ENCODE results near the gene SMIM35. TPM values are rescaled to one million over a fixed set of nuclear protein-coding genes. Genes with fewer than 3 reads are reported as not detected.

The SMIM35 gene
- total RNA-seq, 1 donor from 2014 or later, result not detected

DNA sequence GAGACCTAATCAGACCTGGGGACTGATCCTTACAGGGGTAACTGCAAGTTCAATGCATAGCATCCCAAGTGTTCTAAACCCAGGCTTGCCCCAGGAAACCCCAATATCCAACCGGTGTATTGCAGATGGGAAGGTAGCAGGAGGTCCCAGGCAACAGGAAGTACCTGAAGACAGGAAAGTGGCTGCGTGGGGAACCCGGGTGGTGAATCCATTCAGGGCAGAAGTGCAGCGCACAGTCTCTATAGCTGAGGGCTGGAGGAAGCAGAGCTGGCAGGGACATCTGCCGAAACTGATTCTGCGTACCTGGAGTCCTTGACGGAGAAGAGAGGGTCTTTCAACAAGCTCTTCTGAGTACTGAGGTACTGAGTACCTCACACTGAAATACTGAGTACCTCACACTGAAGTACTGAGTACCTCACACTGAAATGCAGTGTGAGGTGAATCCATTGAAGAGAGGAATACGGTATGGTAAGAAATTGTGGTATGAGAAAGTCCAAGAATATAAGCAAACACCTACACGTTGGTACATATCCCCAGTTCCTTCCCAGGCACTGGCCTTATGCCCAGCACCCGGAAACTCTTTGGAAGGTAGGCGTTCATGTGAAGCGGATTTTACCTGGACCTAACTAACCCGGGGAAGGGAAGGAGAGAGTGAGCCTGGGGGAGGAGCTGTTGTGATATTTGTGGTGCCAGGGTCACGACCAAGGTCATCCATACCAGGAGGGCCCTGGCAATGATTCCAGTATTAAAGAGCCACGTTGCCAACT lies 45.8 kb upstream of the SMIM35 start:
- H3K36me3 ChIP-seq (ENCODE audit: control insufficient read depth, insufficient read depth, low read length), result no peaks in the 10 kb centered on the region
- H3K27me3 ChIP-seq (ENCODE audit: control insufficient read depth, insufficient read depth, low read length), result peaks cover 29% of the 10 kb centered on the region
- no peak overlapping the region for H3K4me3 ChIP-seq (ENCODE audit: low read depth, low read length)
- DNase-seq (ENCODE audit: low read depth), result no peak
- TF ChIP-seq, protein P1, sequence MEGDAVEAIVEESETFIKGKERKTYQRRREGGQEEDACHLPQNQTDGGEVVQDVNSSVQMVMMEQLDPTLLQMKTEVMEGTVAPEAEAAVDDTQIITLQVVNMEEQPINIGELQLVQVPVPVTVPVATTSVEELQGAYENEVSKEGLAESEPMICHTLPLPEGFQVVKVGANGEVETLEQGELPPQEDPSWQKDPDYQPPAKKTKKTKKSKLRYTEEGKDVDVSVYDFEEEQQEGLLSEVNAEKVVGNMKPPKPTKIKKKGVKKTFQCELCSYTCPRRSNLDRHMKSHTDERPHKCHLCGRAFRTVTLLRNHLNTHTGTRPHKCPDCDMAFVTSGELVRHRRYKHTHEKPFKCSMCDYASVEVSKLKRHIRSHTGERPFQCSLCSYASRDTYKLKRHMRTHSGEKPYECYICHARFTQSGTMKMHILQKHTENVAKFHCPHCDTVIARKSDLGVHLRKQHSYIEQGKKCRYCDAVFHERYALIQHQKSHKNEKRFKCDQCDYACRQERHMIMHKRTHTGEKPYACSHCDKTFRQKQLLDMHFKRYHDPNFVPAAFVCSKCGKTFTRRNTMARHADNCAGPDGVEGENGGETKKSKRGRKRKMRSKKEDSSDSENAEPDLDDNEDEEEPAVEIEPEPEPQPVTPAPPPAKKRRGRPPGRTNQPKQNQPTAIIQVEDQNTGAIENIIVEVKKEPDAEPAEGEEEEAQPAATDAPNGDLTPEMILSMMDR (IDR thresholded peaks at IDR 0.05; ENCODE audit: insufficient read depth, low read length, poor library complexity, severe bottlenecking), result no peak

DNA sequence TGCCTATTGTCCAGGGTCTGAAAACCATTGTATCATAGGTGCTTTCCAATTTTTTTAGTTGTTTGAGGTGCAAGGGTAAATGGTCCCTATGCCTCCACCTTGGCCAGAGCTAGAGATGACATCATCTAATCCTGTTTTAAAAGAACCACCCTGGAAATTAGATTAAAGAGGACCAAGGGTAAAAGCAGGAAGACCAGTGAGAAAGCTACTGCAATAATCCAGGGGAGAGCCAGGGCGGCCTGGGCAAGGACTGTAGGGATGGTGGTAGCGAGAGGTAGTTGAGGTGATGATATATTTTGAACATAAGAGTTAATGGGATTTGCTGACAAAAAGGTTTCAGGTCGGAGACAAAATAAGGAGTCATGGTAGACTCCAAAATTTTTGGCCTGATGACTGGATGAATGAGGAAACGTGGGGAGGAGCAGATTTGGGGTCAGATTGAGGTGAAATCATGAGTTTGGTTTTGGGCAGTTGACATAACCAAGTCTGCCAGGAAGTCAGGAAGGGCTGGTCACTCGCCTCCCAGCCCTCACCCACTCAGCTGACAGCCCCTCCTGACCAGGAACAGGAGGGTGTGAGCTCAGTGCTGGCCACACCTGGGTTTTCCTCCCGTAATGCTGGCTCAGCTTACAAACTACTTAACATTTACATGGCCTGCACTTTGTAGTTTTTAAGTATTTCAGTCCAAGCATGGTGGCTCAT lies 42.9 kb upstream of the SMIM35 start:
- Histone ChIP-seq H3K4me3 (ENCODE audit: low read depth, low read length) (no peak overlapping the region), H3K36me3 (ENCODE audit: control insufficient read depth, insufficient read depth, low read length) (no peaks in the 10 kb centered on the region), H3K27me3 (ENCODE audit: control insufficient read depth, insufficient read depth, low read length) (peaks cover 14% of the 10 kb centered on the region)
- DNase-seq (ENCODE audit: low read depth), result no peak
- TF ChIP-seq, protein P1 (IDR thresholded peaks at IDR 0.05; ENCODE audit: insufficient read depth, low read length, poor library complexity, severe bottlenecking), result no peak

DNA sequence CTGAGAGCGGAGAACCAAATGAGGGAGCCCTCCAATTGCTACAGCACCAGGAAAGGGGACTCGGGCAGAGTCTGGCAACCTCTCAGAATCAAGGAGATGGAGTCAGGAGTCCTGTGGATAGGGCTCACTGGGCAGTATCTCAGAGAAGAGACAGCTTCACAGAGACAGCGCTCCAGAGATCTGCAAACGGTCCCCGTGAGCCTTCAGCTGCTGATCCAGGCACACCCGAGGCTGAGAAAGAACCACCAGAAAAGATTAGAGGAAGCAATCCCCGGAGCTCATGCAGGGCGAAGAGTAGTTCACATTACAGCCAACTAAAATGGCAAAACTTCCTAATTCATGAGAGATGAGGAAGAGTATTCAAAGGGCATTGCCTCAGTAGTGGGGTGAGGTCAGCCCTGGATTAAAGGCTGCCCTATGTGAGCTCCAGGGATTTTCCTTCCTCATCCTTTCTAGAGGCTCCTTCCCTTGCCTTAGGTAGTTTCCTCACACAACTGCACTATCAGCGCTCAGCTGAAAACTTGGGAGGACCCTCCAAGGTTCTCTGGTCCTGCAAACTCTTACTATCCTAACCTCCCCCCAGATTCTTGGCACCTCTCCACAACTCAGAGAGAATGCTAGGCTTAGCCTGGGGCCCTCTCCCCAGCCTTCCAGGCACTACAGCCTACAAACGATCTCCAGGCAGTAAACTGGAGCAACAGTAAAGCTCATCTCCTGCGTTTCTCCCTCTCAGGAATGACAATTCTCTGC lies 42.1 kb upstream of the SMIM35 start:
- Histone ChIP-seq H3K4me3 (ENCODE audit: low read depth, low read length) (no peak overlapping the region), H3K27me3 (ENCODE audit: control insufficient read depth, insufficient read depth, low read length) (peaks cover 12% of the 10 kb centered on the region), H3K36me3 (ENCODE audit: control insufficient read depth, insufficient read depth, low read length) (no peaks in the 10 kb centered on the region)
- DNase-seq (ENCODE audit: low read depth), result no peak
- TF ChIP-seq, protein P1 (IDR thresholded peaks at IDR 0.05; ENCODE audit: insufficient read depth, low read length, poor library complexity, severe bottlenecking), result no peak

DNA sequence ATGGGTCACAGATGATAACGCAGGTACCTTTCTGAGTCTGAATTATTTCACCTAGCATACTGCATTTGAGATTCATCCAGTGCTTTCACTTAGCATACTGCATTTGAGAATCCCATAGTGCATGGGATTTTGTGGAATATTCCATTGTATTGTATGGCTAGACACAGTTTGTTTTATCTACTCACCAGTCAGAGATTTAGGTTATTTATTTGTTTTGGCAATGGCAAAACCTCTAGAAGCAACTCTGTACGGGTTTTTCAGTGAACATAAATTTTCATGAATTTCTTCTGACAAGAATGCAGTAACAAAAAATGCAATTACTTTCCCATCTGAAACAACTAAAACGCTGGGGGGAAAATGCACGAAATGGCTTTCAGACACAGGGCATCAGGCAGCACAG lies 41.5 kb upstream of the SMIM35 start:
- DNase-seq (ENCODE audit: low read depth), result no peak
- peaks cover 10% of the 10 kb centered on the region for H3K27me3 ChIP-seq (ENCODE audit: control insufficient read depth, insufficient read depth, low read length)
- H3K36me3 ChIP-seq (ENCODE audit: control insufficient read depth, insufficient read depth, low read length), result no peaks in the 10 kb centered on the region
- no peak overlapping the region for H3K4me3 ChIP-seq (ENCODE audit: low read depth, low read length)
- TF ChIP-seq, protein P1 (IDR thresholded peaks at IDR 0.05; ENCODE audit: insufficient read depth, low read length, poor library complexity, severe bottlenecking), result no peak

DNA sequence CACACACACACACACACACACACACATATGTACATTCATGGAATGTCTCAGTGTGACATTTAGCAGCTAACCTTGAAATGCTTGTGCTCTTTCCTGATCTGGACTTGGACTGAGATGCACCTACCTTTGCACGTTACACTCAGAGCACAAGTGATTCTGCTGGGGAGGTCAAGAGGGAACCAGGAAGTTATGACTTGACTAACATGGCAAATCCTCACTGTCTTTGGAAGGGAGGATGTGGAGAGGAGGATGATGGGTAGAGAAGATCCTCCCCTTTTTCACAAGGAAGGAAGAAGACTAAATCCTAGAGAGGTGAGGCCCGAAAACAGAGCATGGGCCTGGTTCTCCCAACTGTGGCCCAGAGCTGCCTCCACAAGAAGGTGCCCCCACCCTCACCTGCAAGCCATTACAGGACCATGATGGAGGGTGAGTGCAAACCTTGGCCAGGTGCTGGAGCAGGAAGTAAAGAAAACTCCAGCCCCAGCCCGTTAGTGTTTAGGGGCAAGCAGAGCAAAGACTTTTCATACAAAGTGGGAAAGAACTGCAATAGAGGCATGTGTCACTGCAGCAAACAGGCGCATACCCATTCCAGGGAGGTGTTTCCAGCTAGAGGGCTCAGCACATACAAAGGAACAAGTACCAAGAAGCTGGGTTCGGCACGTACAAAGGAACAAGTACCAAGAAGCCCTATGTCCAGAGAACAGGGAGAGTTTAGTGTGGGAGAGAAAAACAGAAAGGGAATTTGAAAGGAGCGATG lies 39.5 kb upstream of the SMIM35 start:
- H3K36me3 ChIP-seq (ENCODE audit: control insufficient read depth, insufficient read depth, low read length), result no peaks in the 10 kb centered on the region
- peaks cover 8% of the 10 kb centered on the region for H3K27me3 ChIP-seq (ENCODE audit: control insufficient read depth, insufficient read depth, low read length)
- DNase-seq (ENCODE audit: low read depth), result no peak
- TF ChIP-seq, protein P1 (IDR thresholded peaks at IDR 0.05; ENCODE audit: insufficient read depth, low read length, poor library complexity, severe bottlenecking), result no peak
- no peak overlapping the region for H3K4me3 ChIP-seq (ENCODE audit: low read depth, low read length)

Data from kidney epithelial cell (primary cell).